HG03469 (cell line): ENCODE measurements around the gene TDRD6.
"Not testable (repeated sequence)": the region's sequence is repeated elsewhere in the genome, so short reads cannot be mapped to it uniquely, and the experiment has no call there.

Source experiments
- ATAC-seq: cut with Tn5 transposase; IDR thresholded peaks from one replicate; pipeline ENCODE4 v1.9.1; 2021; ENCODE audit warnings: mild to moderate bottlenecking, moderate library complexity, moderate number of reproducible peaks; ENCODE audit not compliant: unreplicated experiment

TDRD6 gene, protein sequence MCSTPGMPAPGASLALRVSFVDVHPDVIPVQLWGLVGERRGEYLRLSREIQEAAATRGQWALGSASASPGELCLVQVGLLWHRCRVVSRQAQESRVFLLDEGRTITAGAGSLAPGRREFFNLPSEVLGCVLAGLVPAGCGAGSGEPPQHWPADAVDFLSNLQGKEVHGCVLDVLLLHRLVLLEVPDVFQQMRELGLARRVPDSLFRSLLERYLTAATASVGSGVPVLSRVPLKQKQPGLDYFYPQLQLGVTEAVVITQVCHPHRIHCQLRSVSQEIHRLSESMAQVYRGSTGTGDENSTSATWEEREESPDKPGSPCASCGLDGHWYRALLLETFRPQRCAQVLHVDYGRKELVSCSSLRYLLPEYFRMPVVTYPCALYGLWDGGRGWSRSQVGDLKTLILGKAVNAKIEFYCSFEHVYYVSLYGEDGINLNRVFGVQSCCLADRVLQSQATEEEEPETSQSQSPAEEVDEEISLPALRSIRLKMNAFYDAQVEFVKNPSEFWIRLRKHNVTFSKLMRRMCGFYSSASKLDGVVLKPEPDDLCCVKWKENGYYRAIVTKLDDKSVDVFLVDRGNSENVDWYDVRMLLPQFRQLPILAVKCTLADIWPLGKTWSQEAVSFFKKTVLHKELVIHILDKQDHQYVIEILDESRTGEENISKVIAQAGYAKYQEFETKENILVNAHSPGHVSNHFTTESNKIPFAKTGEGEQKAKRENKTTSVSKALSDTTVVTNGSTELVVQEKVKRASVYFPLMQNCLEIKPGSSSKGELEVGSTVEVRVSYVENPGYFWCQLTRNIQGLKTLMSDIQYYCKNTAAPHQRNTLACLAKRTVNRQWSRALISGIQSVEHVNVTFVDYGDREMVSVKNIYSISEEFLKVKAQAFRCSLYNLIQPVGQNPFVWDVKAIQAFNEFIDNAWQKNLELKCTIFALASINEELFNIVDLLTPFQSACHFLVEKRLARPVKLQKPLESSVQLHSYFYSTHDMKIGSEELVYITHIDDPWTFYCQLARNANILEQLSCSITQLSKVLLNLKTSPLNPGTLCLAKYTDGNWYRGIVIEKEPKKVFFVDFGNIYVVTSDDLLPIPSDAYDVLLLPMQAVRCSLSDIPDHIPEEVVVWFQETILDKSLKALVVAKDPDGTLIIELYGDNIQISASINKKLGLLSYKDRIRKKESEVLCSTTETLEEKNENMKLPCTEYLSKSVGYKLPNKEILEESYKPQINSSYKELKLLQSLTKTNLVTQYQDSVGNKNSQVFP (N-terminal part only)

DNA sequence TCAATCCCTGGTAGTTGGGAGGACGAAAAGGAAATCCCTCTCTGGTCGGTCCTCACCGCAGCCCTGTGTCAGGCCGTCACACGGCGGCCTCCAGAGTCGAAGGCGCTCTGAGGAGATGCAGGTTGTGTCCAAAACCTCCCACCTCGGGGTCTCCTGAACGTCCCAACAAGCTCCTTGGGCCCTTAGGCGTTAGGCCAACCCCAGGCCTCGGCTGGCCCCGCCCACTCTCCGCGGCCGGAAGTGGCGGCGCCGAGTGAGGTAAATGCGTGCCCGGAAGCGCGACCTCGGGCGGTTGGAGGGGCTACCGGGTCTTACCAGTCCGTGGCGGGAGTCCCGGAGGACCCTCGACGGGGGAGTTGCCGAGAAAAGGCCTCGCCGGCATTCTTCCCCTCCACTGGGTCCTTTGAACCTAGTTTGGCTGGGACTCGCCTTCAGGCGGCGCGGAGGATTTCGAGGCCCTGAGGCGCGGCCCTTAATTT lies at the start of gene TDRD6:
Gene TDRD6, plus strand, starts transcription at position 267 of the 479 bp plus-strand sequence. CDS start 244 bp downstream, outside the sequence.
- ATAC-seq: no peak

DNA sequence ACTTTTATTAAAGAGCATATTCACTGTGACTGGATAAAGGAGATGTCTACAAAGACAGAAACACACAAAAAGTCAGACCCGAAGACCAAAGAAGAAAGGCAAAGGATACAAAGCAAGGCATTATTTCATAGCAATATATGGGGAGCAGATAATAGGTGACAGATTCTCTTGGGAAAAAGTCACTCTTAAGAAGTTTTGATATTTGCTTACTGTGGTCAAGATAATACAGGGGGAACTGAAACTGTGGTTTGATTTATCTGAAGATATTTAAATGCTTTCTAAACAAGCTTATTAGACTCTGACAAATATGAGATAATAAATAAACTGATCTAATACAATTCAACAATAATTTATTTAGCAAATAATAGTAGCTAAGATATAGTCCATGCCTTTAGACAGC lies 49.8 kb upstream of the TDRD6 start:
- ATAC-seq: no peak

DNA sequence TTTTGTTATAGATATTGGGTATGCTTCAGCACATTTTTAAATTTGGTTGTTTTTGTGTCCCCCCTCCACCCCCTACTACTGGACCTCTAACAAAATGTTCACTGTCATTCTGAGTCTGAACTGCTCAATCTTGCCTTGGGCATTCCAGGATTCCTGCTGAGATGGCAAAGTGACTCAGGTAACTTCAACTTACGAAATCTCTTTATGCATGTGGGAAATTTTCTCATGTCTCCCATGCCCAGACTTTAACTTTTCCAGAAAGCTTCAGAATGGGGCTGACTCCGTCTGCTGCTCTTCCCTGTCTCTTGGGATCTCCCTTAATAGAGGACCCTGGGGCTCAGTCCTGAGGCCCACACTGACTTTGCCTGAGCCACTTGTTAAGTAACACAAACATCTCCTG lies 49.0 kb upstream of the TDRD6 start:
- no peak for ATAC-seq

DNA sequence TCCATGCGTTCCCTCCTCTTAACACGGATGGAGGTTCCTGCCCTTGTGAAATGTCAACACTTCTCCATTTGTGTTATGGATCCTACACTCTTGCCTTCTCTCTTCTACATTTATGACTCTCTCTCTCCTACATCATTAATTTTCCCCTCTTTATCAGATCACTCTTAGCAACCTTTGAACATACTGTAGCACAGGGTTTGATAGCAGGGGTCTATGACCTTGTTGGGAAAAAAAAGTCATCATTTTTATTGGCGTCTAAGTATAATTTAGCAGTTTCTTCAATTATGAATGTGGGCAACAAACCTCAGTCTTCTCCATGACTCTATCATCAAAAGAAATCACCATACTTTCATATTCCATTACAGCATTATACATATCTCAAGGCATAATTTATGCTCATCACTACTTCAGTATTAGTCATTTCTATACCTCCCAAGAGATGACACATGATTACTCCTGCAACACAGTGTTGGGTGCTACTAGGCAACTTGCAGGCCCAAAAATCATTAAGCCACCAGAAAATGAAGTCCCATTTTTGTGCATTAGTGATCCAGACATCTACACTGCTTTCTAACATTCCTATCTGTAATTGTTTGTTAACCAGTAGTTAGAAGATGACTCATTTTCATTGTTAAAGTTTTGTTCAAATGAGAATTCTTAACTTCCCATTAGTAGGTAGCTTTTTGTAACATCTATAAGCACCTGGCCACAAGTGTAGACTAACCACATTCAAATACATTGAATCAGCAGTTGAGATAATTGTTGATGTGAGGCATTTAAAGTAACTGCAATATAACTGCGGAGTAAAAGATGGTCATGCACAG lies 44.5 kb upstream of the TDRD6 start:
- ATAC-seq: no peak

DNA sequence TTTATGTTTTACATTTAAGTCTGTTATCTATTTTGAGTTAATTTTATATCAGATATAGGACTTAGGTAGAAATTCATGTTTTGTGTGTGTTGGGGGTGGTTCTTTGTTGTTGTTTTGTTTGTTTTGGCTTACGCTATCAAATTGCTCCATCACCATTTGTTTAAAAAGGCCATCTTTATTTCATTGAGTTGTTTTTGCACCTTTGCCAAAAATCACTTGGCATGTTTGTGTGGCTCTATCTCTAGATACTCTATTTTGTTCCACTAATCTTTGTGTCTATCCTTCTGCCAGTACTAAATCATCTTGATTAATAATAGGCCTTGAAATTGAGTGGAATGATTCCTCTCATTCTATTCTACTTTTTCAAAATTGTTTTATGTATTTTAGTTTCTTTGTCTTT lies 42.4 kb upstream of the TDRD6 start:
- ATAC-seq: no peak

DNA sequence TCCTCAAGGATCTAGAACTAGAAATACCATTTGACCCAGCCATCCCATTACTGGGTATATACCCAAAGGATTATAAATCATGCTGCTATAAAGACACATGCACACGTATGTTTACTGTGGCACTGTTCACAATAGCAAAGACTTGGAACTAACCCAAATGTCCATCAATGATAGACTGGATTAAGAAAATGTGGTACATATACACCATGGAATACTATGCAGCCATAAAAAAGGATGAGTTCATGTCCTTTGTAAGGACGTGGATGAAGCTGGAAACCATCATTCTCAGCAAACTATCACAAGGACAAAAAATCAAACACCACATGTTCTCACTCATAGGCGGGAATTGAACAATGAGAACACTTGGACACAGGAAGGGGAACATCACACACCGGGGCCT lies 39.6 kb upstream of the TDRD6 start:
- not testable (repeated sequence) for ATAC-seq

DNA sequence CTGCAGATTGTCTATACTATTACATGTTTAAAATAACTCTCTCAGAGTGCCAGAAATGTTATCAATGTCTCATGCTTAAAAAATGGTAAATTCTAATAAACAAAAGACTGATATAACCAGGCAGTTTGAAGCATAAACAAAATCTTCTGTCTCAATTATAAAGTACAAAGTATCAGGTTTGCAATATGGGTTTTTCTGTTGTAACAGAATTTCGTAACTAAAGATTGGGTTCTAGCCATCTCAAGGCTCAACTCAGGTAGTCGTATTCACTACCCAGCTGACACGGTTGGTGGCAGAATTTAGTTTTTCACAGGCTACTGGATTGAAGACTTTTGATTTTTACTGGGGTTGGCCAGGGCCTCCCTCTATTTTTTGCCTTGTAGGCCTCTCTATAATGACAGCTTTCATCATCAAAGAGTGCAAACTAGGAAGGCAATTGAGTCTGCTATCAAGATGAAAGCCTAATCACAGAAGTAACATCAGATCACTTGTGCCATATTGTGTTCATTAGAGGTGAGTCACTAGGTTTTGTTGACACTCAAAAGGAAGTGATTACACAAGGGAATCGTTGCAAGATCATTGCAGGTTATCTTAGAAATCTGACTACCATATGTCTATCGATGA lies 38.7 kb upstream of the TDRD6 start:
- ATAC-seq: no peak

DNA sequence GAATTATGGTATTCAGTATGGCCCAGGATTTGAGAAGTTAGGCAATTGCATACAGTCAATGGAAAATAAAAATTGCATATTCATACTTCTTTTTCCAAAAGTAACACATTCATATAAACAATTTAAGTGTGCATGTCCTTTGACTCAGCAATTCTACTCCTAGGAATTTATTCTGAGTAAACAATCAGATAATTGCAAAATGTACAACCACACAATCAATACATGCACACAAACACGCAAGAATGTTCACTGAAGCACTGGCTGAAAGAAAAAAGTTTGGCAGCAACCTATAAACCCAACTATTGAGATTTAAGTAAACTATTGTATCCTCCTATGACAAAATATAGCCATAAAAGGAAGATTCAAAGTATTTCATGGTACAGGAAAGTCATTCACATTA lies 36.7 kb upstream of the TDRD6 start:
- ATAC-seq: no peak

DNA sequence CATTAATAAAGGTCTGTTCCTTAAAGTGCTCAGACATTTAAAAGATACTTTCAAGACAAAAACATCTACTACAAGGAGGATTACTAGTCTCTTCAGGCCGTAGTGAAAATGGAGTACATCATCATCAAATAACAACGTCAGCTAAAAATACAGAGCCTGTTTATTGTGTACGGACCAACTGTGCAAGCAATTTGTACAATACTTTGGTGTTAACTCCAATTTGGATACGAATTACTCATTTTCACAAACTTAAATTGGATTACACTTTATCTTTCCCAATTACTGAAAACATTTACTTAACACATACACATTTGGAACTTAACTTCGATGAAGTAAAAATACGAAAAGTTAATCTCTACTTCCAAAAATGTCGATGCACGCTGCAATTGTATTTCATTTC lies 35.9 kb upstream of the TDRD6 start:
- ATAC-seq: no peak

DNA sequence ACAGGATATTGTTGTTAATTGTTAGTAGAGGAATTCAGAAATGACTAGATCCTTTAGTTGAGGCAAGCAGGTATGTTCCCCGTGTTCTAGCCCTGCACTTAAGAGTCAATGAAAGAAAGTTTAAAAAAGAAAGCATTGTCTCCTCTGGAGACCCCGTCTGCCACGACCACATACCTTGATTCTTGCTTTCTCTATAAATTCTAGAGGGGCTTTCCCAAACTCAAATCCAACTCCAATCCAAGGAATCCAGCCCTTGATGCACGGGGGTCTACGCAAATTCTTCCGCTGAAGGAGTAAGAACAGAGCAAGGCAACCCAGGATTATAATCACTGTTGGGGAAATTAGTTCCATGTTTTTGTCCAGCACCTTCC lies 35.5 kb upstream of the TDRD6 start:
- ATAC-seq: no peak

DNA sequence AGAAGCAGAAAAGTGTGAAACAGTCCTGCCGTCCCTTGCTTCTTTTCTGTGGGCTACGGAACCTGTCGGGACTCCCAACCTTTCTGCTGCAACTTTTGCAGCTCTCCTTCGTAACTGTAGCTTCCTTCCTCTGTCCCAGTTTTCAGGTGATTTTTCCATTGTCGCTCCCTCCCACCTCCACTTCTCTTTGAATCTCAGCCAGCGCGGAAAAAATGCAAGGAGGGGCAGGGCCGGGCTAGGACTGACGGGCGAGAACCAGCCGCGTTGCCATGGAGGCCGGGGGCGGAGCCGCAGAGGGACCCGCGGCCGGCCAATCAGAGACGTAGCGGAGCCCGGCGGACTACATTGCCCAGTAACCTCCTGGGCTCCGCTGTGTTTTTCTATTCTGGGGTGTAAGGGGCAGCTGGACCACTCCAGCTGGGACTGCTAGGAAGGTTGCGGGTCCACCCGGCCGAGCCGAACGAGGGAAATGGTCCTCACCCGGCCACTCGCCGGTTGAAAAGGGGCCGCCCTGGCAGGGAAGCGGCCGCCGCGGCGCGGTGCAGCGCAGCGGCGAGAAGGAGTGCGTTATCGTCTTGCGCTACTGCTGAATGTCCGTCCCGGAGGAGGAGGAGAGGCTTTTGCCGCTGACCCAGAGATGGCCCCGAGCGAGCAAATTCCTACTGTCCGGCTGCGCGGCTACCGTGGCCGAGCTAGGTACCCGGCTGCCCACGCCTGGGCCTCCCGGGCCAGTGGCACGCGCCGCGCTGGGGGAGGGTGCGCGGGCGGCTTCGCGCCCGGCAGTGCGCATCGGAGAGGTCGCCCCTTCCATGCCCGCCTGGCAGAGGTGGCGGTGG lies 34.9 kb upstream of the TDRD6 start, which contains the start of the genes CYP39A1 and SLC25A27:
Gene CYP39A1, minus strand, starts transcription at position 216 of the 836 bp plus-strand sequence. CDS start 236 bp downstream, outside the sequence.
Gene SLC25A27, plus strand, starts transcription at position 373 of the 836 bp plus-strand sequence. Its CDS starts 218 bp downstream, at position 591.
- peak; percentile 99 for ATAC-seq

DNA sequence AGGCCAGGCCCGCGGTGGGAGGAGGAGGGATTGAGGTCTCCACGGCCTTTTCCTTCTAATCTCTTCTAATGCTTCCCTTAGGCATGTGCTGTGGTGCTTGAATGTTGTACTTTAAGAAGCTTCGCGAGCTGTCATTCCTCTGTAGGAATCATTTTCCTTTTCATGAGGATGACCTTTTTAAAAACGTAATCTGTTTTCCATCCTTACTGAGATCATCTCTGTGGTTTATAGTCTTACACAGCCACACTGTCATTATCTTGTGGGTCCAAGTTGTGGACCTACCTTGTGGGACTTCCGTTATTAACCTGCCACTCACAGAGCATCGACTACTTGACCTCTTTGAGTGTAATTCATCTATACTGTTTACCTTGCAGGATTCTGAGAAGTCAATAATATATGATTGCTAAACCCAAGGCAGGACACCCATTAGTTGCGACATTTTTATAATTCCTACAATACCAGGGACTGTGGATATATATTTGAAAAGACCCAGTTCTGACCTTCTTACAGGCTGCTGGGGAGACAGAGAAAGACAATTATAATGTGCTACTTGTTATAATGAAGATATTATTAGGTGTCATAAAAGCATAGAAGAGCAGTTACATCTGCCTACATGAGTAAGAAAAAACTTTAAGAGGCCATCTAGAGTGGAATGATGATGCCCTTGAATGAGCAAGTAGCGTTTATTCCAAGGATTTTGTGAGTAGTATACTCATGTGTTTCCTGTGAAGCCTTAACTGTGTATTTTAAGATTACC lies 34.1 kb upstream of the TDRD6 start:
- no peak for ATAC-seq

DNA sequence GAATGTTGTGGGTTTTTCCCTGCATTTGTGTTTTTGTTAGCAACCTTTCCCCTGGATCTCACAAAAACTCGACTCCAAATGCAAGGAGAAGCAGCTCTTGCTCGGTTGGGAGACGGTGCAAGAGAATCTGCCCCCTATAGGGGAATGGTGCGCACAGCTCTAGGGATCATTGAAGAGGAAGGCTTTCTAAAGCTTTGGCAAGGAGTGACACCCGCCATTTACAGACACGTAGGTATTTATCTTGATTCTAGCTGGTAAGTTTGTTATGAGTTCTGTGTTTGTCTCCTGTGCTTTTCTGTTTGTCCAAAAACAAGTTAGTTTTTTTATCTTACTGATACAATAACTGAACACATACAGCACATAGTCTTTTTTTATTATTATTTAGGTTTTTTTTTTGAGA lies 31.9 kb upstream of the TDRD6 start:
- no peak for ATAC-seq

DNA sequence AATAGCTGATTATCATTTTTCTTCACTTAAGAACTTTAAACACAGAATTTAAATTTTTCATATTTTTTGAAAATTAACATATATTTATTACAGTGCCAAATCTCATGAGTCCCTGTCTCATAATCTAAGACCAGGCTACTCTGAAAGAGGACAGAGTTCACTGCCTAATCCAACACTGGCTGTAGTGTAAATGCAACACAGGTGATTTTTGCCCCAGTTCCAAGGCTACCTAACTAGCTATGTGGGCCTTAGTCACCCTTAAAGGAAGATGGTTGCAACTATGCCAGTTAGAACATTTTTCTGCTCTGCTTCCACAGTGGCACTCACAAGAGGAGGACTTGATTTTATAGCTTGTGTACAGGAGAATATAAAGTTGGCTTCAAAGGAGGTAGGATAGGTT lies 30.0 kb upstream of the TDRD6 start:
- no peak for ATAC-seq

DNA sequence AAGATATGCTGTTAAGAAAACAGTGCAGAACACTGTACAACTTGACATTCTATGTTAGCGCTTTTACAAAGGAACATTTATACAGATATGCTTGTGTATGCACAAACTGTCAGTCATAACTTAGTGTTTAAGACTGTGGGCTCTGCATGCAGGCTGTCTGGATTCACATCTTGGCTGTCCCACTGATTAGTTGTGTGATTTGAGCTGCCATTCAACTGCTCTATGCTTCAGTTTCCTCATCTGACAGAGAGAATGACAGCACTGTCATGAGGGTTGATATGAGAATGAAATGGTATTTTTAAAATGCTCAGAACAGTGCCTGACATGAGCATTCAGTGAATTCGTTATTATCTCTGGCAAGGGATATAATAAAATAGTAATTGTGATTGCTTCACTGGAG lies 26.2 kb upstream of the TDRD6 start:
- ATAC-seq: no peak

DNA sequence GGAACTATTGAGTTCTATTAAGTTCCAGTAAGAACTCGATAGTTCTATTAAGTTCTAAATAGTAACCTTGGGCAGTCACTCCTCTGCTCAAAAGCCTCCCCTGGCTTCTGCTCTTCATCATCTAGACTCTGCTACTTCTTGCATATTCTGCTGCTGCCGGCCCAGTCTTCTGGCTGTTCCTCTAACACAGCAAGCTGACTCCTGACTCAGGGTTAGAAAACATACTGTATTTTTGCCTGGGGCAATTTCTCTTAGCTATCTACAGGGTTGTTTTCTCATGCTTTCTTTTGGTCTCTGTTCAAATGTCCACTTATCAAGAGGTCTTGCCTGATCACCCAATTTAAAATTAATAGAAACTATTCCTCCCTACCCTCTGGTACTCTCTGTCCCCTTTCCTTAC lies 20.3 kb upstream of the TDRD6 start:
- ATAC-seq: no peak

DNA sequence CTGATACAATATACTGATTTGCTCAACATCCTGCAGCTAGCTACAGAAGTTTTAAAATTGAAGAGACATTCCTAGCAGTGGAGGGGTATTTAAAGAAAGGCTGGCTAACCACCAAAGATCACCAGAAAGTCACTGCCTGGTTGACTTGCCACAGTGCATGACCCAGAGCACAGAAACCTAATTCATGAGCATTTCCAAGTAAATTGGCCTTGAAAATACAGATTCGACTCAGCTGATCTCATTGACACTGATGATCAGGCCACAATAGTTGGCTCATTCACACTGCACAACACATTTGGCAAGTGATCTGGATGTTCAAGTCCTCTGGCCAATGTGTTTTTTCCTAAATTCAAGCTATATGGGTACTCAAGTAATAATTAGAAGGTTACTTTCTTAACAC lies 13.3 kb upstream of the TDRD6 start:
- no peak for ATAC-seq
